ENCODE measurements around the gene ZNF140.

ZNF140 gene

GRCh38 chr12:133080368-133081158, at the start of gene ZNF140:
ZNF140 (plus strand) TSS chr12:133080923; CDS start chr12:133081321, 398 bp downstream.
- peak; percentile 97 for DNase-seq

DNA sequence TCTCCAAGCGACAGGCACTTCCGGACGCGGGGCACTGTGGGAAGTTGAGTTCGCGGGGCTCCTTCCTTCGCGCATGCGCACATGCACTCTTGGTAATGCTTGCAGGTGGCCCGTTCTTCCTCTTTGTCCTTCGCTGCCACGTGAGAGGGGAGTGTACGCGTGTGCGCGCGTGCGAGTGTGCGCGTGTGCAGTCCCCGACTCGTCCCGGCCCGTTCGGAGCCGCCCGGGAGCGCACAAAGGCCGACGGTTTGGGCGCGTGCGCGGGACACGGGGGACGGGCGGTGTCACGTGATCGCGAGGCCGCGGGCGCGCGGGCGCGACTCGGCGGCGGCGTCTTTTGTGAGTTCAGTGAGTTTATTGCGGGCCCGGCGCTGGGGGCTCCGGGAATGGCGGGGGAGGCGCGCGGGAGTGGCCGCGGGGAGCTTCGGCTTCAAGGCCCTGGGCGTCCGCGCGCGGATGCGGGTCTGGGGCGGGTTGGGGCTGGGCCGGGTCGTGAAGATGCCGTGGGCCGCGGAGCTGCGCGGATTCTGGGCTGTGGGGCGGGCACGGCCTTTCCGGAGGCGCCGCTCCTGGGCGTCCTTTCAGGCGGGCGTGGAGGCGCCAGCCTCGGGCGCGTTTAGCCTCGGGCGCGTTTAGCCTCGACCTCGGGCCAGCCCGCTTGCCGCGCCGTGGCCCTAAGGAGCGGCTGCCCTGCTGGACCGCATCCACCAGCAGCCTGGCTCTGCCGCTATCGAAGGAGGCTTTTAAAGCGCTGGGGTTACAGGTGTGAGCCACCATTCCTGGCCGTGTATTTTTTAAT, 43.3 kb upstream of the ZNF140 start, which contains the start of gene ZNF84:
TSS of gene ZNF84 (plus strand) at position 303 of the 799 bp plus-strand sequence. CDS start 3,959 bp downstream, outside the sequence.
- DNase-seq: peak; percentile 90

DNA sequence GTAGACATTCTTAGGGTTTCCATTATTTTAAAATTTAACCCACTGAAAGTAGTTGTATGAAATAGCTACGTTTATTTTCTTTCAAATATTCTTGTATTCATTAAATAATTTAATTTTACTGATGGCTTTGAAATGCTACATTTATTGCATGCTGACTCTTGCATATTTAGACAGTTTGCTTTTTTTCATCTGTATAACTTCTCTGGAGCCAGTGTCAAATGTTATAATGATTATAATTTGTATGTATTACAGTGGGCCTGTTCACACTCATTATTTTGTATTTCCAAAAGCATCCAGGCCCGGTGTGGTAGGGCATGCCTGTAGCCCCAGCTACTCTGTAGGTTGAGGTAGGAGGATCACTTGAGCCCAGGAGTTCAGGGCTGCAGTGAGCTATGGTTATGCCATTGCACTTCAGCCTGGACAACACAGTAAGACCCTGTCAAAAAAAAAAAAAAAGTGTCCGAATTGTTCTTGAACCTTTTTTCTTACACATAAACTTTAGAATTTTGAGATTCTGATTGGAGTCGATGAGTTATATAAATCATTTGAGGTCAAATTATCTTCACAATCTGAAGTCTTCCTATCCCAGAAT, 42.5 kb upstream of the ZNF140 start:
- no peak for DNase-seq

DNA sequence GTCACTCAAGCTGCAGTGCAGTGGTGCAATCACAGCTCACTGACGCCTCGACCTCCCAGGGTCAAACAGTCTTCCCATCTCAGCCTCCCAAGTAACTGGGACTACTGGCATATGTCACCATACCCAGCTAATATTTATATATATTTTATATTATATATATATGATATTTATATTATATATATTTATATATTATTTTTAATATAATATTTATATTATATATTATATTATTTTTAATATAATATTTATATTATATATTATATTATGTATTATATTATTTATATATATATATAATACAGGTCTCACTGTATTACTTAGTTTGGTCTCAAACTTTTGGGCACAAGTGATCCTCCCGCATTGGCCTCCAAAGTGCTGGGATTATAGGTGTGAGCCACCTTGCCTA, 34.0 kb upstream of the ZNF140 start:
- DNase-seq: no peak

DNA sequence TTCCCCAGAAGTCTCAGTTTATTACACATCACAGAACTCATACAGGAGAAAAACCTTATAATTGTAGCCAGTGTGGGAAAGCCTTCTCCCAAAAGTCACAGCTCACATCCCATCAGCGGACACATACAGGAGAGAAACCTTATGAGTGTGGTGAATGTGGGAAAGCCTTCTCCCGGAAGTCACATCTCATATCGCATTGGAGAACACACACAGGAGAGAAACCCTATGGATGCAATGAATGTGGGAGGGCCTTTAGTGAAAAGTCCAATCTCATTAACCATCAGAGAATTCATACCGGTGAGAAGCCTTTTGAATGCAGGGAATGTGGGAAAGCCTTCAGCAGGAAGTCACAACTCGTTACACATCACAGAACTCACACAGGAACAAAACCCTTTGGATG, 23.3 kb upstream of the ZNF140 start:
- DNase-seq: no peak

GRCh38 chr12:133058203-133059113, 22.3 kb upstream of the ZNF140 start:
- no peak for DNase-seq

- no peak for DNase-seq
These were observed 18.8 kb upstream of the ZNF140 start for GRCh38 chr12:133061954-133062353.

DNA sequence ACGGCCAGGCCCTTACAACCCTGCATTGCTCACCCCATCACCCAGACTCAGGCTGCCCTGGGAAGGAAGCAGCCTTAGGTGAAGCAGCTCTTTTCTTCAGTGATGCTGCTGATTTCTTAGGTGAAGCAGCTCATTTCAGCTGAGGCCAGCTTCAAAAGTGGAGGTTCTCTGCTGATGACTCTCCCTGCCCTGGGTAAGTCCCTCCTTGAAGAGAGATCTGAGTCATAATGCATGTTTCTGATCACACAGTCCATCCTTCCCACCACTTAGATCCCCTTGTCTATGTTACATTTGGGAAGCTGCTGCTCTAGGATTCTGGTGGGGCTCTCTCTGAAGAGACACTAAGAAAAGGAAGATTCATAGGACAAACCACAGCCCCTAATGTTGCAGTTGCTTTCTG, 17.2 kb upstream of the ZNF140 start:
- DNase-seq: no peak

DNA sequence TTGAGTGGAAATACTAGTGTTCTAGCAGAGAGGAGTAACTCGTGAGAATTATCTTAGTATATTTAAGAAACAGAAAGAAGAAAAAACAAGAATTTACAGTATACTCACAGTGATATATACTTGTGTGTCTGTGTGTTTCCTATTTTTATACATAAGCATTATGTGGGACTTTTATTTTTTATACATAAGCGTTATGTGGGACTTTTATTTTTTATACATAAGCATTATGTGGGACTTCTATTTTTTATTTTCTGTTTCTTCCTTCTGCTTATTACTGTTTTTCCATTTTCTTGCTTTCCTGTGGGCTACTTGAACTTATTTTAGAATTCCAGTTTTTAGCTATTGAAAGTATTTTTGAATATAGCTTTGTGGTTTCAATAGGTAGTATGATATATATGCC, 6.9 kb upstream of the ZNF140 start:
- DNase-seq: no peak

DNA sequence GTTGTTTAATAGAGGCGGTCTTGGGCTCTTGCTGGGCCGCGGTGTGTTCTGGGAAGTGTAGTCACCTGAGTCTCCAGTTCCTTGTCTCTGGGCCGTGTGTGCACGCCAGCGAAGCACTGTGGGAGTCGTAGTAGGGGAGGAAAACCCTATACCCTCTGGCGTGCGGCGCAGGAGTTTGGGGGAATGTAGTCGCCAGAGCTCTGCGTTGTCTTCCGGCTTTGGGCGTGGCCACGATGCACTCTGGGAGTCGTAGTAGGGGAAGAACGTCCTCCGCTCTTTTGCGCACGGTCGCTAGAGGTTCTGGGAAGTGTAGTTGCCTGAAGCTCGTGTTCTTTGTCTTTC, 726 bp upstream of the ZNF140 start:
- DNase-seq: peak; percentile 97

- DNase-seq: no peak
These were observed 547 bp downstream of the ZNF140 start for GRCh38 chr12:133081159-133081780.

DNA sequence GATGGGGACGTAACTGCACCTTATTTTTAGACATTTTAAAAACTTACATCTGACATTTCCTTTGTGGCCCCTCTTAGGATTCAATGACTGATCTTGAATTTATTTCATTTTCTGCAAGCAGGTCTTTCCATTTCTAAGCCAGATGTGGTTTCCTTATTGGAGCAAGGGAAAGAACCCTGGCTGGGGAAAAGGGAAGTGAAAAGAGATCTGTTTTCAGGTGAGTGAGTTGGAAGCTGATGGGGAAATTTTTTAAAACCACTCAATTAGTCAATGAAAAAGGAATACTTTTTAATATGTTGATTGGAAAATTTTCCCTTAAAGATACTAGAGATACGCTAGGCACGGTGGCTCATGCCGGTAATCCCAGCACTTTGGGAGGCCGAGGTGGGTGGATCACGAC, 2.6 kb downstream of the ZNF140 start:
- no peak for DNase-seq

DNA sequence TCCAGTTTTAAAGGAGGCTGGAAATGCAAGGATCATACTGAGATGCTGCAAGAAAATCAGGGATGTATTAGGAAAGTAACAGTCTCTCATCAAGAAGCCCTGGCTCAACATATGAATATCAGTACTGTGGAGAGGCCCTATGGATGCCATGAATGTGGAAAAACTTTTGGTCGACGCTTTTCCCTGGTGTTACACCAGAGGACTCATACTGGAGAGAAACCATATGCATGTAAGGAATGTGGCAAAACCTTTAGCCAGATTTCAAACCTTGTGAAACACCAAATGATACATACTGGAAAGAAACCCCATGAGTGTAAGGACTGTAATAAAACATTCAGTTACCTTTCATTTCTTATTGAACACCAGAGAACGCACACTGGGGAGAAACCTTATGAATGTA, 24.9 kb downstream of the ZNF140 start:
- DNase-seq: no peak

GRCh38 chr12:133106253-133106652, 25.5 kb downstream of the ZNF140 start:
- DNase-seq: no peak

- DNase-seq: no peak
These were observed 26.4 kb downstream of the ZNF140 start for GRCh38 chr12:133107121-133107520.

- DNase-seq: no peak
These were observed 27.4 kb downstream of the ZNF140 start for GRCh38 chr12:133108150-133108549.

DNA sequence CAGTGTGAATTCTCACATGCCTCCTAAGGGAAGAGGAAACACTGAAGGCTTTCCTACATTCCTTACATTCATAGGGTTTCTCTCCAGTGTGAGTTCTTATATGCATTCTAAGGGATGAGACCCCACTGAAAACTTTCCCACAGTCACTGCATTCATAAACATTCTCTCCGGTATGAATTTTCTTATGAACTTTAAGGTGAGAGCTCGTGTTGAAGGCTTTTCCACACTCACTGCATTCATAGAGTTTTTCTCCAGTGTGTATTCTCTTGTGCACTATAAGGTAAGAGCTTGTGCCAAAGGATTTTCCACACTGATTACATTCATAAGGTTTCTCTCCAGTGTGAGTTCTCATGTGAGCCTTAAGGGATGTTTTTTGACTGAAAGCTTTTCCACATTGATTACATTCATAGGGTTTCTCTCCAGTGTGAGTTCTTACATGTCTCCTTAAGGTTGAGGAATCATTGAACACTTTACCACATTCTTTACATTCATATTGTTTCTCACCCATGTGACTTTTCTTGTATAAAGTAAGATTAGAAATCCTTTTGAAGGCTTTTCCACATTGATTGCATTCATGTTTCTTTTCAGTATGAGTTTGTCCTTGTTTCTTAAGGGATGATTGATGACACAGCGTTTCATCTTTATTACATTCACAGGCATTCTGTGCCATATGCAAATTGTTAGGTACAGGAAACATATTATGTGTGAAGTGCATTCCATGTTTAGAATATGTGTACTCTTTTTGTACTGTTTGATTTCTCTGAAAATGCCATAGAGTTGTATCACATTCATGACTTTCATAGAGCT, 39.9 kb downstream of the ZNF140 start:
- DNase-seq: no peak

DNA sequence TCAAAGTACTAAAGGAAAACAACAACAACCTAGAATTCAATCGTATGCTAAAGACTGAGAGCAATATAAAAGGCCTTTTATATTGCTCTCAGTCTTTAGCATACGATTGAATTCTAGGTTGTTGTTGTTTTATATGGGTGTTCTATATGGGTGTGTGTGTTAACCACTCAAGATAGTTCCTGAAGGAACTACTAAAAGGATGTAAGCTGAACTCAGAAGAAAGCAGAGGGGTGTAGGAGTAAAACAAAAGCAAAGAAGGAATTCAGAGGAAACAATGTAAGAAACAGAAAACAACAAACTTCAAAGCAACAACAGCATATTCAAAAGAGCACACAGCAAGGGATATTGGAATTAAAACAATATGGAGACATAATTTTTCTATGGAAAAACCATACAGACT, 44.0 kb downstream of the ZNF140 start:
- DNase-seq: no peak

GRCh38 chr12:133129368-133130037, 48.8 kb downstream of the ZNF140 start:
- DNase-seq: no peak

- peak; percentile 69 for DNase-seq
These were observed 49.5 kb downstream of the ZNF140 start, which contains the start of the genes ZNF10 and ZNF891 for GRCh38 chr12:133130038-133130807. ZNF10 (plus strand) TSS chr12:133130627; CDS start chr12:133144493, 13,866 bp downstream. ZNF891 (minus strand) TSS chr12:133130274; CDS start chr12:133121918, 8,356 bp downstream.
